Kasumi-1 (cell line): ENCODE data around the gene KMT5B.
A peak's percentile ranks its signal among the peaks of the same experiment; 100 is the strongest.

ENCODE experiments used
- DNase-seq, 2 experiments: peaks; one replicate each; lab custom pipeline; 2025; lab: John Stamatoyannopoulos, UW

Gene KMT5B

DNA sequence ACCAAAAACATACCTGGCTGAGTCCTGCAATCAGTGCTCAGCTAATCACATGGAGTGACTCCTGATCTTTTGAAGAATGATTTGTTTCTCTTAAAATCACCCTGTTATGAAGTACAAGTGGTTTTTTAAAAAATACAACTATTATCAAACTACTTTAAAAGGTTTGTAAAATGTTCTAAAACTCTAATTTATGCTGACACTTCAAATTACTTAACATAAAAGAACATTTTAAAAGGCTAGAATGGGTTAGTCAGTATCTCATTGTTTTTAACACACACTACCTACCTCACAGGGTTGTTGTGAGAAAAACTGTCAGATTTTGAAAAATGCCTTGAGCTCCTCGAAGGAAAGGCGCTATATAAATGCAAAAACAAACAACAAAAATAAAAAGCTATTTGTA is 33.2 kb downstream of the KMT5B start:
- DNase-seq: no peak

DNA sequence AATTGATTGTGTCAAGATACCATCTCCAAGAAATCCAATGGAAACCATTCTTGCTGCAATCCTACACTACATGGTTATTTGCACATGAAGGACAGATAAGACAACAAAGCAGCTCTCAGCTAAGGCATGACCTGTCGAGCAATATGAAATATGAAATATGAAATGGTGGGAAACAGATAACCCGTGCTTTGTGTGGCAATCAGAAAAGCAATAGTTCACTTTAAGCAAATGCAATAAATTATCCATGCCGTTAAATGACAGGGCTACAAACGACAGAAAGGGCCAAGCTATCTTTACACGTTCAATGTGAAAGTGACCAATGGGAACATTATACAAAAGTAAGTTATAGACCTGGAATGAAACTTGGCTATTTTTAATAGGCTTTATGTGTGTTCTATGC is 35.2 kb downstream of the KMT5B start:
- DNase-seq: no peak

GRCh38 chr11:68173926-68174325 is 39.2 kb downstream of the KMT5B start:
- no peak for DNase-seq

DNA sequence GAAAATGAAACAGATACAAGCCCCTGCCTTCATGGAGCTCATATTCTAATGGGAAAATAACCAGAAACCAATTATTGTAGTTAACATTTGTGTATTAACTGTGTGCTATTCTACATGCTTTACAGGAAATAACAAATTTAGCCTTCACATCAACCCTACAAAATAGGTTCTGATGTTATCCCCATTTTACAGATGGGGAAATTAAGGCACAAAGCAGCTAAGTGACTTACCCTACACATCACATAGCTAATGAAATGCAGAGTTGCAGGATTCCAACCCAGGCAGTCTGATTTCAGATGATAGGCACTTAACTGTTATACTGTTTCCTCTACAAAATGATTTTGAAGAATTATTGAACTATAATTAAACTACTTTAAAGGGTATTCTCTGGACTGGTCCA is 43.7 kb downstream of the KMT5B start:
- DNase-seq: no peak

DNA sequence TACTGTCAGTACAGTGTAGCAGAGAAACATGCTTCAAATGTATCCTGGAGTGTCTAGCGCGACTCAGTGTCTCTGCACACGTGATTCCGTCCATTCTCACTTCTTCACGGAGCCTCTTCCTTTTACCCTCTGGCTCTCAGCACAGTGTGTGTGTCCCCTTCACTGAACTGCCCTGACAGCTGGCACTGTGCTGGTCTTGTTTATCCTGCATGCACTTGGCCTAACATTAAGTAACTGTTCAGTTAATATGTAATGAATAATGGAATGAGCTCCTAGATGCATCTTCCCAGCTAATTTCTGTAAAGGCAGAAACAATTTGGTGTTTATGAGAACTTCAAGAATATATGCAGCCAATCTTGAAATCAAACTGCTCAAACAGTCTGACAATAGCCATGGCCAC is 44.4 kb downstream of the KMT5B start:
- DNase-seq: no peak

- no peak for DNase-seq
Observed at GRCh38 chr11:68167474-68167873, 45.6 kb downstream of the KMT5B start.

GRCh38 chr11:68166969-68167368 is 46.1 kb downstream of the KMT5B start:
- DNase-seq: no peak

- DNase-seq: no peak
Observed at GRCh38 chr11:68165601-68166000, 47.5 kb downstream of the KMT5B start.

DNA sequence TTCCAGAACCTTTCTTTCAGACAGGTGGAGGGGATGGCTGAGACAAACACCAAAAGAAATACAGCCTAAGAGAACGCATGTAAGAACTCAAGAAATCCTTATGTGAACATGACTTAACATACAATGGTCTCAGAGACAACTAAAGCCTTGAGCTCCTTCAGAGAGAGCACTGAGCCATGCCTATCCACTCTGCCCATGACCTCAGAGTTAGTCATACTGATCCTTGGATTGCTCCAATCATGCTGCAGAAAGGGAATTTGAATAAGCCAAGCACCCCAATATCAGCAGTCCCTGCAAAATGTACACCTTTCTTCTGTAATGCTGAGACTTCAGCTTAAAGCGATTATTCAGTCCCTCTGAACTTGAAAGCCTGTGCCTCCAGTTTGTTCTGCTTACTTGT is 48.7 kb downstream of the KMT5B start:
- DNase-seq: no peak

DNA sequence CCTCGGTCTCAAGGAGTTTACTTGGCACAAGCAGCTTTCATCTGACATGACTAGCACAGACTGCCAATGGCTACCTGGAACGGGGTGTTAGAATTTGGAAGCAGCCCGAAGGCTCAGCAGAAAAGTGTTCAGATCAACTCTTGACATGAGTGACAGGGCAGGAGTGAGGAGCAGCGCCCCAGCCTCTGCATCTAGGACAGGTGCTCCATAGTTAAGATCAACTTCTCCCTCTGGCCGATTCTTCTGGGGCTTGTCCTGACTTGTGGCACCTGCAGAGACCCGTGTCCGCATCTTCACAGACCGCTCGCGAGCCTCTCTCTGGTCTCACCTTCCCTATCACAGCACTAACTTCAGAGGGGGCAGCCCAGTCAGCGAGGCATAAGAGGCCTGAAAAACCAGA is 49.4 kb downstream of the KMT5B start:
- DNase-seq: no peak

- no peak for DNase-seq
Observed at GRCh38 chr11:68160100-68160695, 52.9 kb downstream of the KMT5B start.

DNA sequence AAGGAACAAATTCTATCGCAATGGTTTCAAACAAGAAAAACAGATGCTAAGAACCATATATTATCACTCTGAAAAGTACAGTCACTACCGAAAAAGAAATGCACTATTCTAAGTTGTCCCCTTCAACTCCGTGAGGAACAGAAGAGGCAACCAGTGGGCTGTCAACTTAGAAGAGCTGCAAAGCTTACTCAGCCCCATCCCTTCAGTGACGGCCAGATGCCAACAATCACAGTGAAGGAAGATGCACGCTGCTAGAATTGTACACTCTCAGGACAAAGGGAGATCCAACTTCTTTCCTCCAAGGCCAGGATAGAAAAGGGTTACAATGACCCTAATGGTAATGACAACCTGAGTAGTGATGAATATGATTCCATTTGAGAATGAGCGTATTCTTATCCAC is 53.4 kb downstream of the KMT5B start:
- no peak for DNase-seq

- DNase-seq: no peak
Observed at GRCh38 chr11:68159161-68159560, 53.9 kb downstream of the KMT5B start.

GRCh38 chr11:68158580-68158979 is 54.5 kb downstream of the KMT5B start:
- DNase-seq: no peak

- no peak for DNase-seq
Observed at GRCh38 chr11:68153742-68154141, 59.4 kb downstream of the KMT5B start.

GRCh38 chr11:68150037-68150436 is 63.1 kb downstream of the KMT5B start:
- DNase-seq: no peak

DNA sequence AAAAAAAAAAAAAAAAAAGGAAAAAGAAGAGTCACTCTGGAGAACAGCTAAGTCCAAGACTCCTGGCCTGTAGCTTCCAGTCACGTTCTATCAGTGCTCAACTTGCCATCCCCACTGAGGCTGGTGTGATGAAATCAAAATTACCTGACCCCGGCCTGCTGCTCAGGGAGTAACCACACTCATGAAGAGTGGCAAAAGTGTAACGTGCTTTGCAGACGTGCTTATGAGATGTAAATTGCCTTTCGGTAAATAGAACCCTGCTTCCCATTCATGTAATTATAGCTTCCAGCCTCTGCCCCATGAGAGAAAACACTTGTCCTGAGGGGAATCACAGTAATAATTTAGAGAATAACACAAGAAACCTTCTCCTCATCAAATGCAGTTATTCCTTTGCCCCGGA is 63.7 kb downstream of the KMT5B start:
- DNase-seq: no peak

GRCh38 chr11:68148879-68149278 is 64.2 kb downstream of the KMT5B start:
- no peak for DNase-seq

- no peak for DNase-seq
Observed at GRCh38 chr11:68148071-68148805, 64.9 kb downstream of the KMT5B start.

- peak; percentile 25 to 40 for DNase-seq
Observed at GRCh38 chr11:68146704-68147474, 66.2 kb downstream of the KMT5B start.

DNA sequence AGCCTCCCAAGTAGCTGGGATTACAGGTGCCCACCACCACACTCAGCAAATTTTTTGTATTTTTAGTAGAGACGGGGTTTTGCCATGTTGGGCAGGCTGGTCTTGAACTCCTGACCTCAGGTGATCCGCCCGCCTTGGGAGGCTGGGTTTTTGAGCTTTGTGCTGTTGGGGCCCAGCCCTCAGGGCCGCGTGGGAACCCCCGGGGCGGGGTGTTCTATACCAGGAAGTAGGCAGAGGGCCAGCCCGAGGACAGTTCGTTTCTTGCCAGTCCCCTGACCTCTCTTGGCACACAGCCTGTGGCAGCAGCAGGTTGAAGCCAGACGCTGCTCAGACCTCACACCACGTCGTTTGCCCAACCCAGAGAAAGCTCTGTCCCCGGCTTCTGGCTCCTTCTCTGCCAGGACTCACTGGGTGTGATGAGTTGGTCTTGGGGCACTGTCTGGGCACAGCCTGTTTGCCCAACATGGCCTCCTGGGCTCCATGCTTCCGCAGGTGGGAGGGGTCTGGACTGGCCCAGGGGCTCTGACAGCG is 67.0 kb downstream of the KMT5B start:
- no peak for DNase-seq

DNA sequence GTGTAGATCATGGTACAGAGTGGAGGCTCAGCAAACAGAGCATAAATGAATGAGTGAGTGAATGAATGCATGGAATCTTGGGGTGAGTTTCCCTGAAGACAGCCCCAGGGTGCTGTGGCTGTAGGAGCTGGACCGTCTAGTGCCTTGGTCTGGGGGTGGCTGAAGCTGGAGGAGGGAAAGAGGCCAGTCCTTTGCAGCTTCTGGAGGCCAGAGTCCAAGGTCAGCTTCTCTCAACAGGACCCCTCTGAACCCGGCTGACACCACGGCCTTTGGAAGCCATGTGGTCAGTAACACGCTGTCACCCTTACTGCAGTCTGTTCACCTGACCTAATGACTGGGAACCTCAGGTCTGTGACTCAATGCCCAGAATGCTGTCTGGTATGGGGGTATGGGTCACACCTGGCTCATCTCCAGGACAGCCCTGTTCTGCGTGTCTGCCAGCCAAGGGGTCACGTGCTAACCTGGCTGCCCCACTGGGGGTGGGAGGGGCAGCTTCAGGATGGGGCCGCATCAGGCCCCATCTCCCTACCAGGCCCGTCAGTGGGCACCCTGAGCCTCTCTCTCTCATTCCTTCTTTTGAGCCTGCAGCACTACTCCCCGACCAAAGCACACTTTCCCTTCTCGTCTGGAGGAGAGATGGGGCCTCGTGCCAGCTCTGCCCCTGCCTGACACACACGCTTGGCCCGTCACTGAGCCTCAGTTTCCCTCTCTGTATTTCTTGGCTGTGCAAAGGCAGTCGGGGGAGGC is 67.8 kb downstream of the KMT5B start:
- no peak for DNase-seq
